Mucosa of descending colon (tissue), 3 donors: ENCODE measurements around the gene SLC2A13. TPM values are rescaled to one million over a fixed set of nuclear protein-coding genes. Genes with fewer than 3 reads are reported as not detected.
"Not testable (repeated sequence)": the region's sequence is repeated elsewhere in the genome, so short reads cannot be mapped to it uniquely, and the experiment has no call there.

Source experiments
- ATAC-seq: fragments of 200-7000 bp; cut with Tn5 transposase; one replicate; pipeline ENCODE4 v1.9.1; 2020; ENCODE audit warnings: mild to moderate bottlenecking, moderate library complexity
- DNase-seq, 3 donors: peaks; one replicate each; pipeline ENCODE4 v3.0.0-alpha.2; 2020
- H3K36me3 ChIP-seq: fragments of 200-600 bp; one replicate; pipeline ENCODE4 v1.8.0; 2021; ENCODE audit warnings: low read depth, mild to moderate bottlenecking
- H3K4me1 ChIP-seq: fragments of 200-600 bp; one replicate; pipeline ENCODE4 v1.8.0; 2021; ENCODE audit warnings: low read depth, mild to moderate bottlenecking
- H3K4me3 ChIP-seq: fragments of 200-600 bp; one replicate; pipeline ENCODE4 v1.8.0; 2021; ENCODE audit warnings: mild to moderate bottlenecking
- H3K9me3 ChIP-seq: fragments of 200-600 bp; one replicate; pipeline ENCODE4 v1.8.0; 2021; ENCODE audit warnings: mild to moderate bottlenecking
- intact Hi-C, 2 donors: fragments of 100-400 bp; cut with DNase I in 1 of 2; cut with micrococcal nuclease in 1 of 2; formaldehyde crosslinking; loops; one replicate each; pipeline versions ENCODE4 v1.11.0 to v1.11.1; 2022; cut with DNase I, micrococcal nuclease
- total RNA-seq, 3 donors: library from RNA; stranded (reverse); fragmentation: NEBNext Ultra II Directional in 2 of 3; extraction: Animal tissue kit (Norgen Biotek cat#: 25700) in 2 of 3; gene quantifications; one replicate each; pipeline versions ENCODE4 v1.2.1 to v1.2.4, GENCODE V29; 2021 to 2023
- TF ChIP-seq, protein P1 (sequence below): fragments of 200-600 bp; IDR thresholded peaks from one replicate; pipeline ENCODE4 v1.8.0; 2022; ENCODE audit warnings: antibody characterized with exemption, mild to moderate bottlenecking
- donor health status: DM: no; HTN: no; CAD: no; lungs with moderate emphysema.
- donor health status: DM: no; HTN: no; CAD: no.
- donor health status: DM: no; HTN: yes; CAD: no.

The SLC2A13 gene
- total RNA-seq, 3 donors from 2014 or later: 25.0 to 41.8 (median 34.1) TPM

DNA sequence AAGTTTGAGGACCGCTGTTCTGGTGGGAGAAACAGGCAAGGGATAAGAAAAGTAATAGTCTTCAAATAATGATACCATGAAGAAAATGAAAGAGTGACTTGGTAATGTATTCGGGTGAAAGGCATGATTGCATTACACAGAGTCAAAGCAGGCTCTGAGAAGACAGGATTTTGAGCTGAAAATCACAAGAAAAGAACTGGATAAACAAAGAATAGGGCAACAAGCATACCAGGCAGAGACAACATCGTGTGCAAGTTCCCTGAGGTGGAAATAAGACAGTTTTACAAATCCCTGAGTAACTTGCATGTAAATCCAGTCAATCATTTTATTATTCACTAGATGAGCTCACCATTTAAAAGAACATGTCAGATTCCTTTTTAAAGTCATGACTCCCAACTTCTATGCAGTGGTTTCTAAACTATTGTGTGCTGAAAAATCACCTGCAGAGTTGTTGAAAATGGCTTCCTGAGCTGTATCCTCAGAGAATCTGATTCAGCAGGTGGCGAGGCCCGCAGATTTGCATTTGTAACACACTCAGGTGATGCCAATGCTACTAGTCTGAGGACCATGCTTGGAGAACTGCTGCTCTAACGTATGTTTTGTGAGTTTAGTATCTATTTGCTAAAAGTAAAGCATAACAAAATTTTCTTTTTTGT is 353.3 kb downstream of the SLC2A13 start:
- Histone ChIP-seq H3K4me1 (no peaks in the 10 kb centered on the region), H3K4me3 (no peak overlapping the region), H3K9me3 (no peaks in the 10 kb centered on the region), H3K36me3 (no peaks in the 10 kb centered on the region)
- DNase-seq (no peak), ATAC-seq (no peak)
- intact Hi-C loops: no loop called here
- TF ChIP-seq, protein P1, sequence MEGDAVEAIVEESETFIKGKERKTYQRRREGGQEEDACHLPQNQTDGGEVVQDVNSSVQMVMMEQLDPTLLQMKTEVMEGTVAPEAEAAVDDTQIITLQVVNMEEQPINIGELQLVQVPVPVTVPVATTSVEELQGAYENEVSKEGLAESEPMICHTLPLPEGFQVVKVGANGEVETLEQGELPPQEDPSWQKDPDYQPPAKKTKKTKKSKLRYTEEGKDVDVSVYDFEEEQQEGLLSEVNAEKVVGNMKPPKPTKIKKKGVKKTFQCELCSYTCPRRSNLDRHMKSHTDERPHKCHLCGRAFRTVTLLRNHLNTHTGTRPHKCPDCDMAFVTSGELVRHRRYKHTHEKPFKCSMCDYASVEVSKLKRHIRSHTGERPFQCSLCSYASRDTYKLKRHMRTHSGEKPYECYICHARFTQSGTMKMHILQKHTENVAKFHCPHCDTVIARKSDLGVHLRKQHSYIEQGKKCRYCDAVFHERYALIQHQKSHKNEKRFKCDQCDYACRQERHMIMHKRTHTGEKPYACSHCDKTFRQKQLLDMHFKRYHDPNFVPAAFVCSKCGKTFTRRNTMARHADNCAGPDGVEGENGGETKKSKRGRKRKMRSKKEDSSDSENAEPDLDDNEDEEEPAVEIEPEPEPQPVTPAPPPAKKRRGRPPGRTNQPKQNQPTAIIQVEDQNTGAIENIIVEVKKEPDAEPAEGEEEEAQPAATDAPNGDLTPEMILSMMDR: no peak

DNA sequence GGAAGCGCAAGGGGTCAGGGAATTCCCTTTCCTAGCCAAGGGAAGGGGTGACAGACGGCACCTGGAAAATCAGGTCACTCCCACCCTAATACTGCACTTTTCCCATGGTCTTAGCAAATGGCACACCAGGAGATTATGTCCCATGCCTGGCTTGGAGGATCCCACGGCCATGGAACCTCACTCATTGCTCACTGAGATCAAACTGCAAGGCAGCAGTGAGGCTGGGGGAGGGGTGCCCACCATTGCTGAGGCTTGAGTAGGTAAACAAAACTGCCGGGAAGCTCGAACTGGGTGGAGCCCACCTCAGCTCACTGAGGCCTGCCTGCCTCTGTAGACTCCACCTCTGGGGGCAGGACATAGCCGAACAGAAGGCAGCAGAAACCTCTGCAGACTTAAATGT is 359.7 kb downstream of the SLC2A13 start:
- H3K4me1 ChIP-seq, H3K36me3 ChIP-seq, ATAC-seq, intact Hi-C loops, DNase-seq, H3K4me3 ChIP-seq, H3K9me3 ChIP-seq: not testable (repeated sequence)

DNA sequence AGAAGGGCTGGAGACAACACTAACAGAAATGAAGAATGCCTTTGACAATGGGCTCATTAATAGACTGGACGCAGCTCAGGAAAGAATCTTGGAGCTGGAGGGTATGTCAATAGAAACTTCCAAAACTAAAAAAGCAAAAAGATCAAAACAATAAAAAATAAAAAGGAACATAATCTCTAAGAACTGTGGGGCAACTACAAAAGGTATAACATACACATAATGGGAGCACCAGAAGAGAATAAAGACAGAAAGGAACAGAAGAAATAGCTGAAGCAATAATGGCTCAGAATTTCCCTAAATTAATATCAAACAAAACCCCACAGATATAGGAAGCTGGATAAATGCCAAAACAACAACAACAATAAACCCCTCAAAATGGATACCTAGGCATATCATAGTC is 362.2 kb downstream of the SLC2A13 start:
- no peaks in the 10 kb centered on the region for H3K36me3 ChIP-seq
- ATAC-seq (no peak), DNase-seq (no peak)
- H3K4me1 ChIP-seq: no peaks in the 10 kb centered on the region
- no peak overlapping the region for H3K4me3 ChIP-seq
- TF ChIP-seq, protein P1: no peak
- no peaks in the 10 kb centered on the region for H3K9me3 ChIP-seq
- intact Hi-C loops: no loop called here

DNA sequence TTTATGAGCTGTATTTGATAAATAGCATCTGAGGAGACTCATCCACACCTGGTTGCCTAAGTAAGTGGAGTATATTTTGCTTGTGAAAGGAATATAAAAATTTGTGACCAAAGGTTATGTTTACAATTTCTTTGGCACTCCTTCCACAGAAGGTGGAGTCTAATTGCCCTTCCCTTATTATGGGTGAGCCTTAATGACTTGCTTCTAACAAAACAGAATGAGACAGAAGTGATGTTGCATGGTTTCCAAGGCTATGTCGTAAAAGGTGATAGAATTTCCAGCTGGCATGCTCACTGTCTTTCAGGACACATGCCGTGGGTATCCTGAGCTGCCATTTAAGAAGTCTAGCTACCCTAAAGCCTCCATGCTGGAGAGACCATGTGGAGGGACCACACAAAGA is 369.5 kb downstream of the SLC2A13 start:
- H3K9me3 ChIP-seq: peaks cover 21% of the 10 kb centered on the region
- TF ChIP-seq, protein P1: no peak
- no peaks in the 10 kb centered on the region for H3K36me3 ChIP-seq
- ATAC-seq (peak; percentile 98), DNase-seq (peak in 1 of 3 donors; percentile 50)
- intact Hi-C loops: no loop called here
- no peak overlapping the region for H3K4me3 ChIP-seq
- peaks cover 7% of the 10 kb centered on the region for H3K4me1 ChIP-seq

DNA sequence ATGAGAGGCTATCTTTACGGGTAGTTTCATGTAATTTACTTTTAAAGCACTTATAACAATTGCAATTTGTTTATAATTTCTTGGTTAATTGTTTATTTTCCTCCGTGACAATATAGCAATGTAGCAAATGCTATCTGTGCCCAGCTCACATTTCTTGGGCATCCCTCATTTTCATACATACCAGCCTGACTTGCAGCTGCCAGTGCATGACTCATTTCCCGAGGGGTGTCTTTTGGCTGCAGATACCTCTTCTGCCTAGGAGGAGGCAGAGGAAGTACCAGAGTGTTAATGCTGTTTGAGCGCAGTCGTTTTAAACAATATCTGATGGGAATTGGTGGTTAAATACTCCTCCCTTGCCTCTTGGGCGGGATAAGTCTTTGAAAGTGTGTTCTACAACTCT is 382.1 kb downstream of the SLC2A13 start:
- no peak for ATAC-seq
- Histone ChIP-seq H3K9me3 (peaks cover under 1% of the 10 kb centered on the region), H3K36me3 (no peaks in the 10 kb centered on the region), H3K4me3 (no peak overlapping the region), H3K4me1 (no peaks in the 10 kb centered on the region)
- TF ChIP-seq, protein P1: no peak
- intact Hi-C loops: no loop called here
- DNase-seq: no peak

DNA sequence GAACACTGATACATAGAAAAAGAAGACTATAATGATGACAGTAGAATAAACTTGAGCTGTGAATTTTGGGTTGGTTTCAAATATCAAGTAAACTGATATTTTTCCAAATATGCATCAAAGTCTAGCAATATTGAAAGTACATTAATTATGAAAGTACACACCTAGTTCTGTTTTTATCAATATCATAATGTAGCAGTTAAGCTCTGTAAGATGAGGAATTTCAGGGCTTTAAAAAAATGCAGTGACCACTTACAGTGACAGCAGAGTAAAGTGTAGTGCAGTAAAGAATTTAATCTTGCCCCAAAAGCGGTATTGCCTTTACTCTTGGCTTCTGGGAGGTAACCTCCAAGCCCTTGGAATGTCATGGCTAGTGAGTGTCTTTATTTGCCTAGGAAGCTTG is 383.4 kb downstream of the SLC2A13 start:
- no peak overlapping the region for H3K4me3 ChIP-seq
- DNase-seq: no peak
- no peaks in the 10 kb centered on the region for H3K9me3 ChIP-seq
- no peaks in the 10 kb centered on the region for H3K36me3 ChIP-seq
- H3K4me1 ChIP-seq: no peaks in the 10 kb centered on the region
- TF ChIP-seq, protein P1: no peak
- no peak for ATAC-seq
- intact Hi-C loops: no loop called here
